Activated CD4-positive, alpha-beta T cell treated with anti-CD3 and anti-CD28 coated beads, Interleukin-2, amount 50 U/mL, for 16 hours (primary cell): Measurements from ENCODE around the gene LMO2.
"Not testable (repeated sequence)": the region's sequence is repeated elsewhere in the genome, so short reads cannot be mapped to it uniquely, and the experiment has no call there.

ENCODE experiments used
- DNase-seq: peaks from one replicate; pipeline ENCODE4 v3.0.0-alpha.2; 2020

The LMO2 gene

GRCh38 chr11:33891714-33892327 is at the start of gene LMO2:
TSS of gene LMO2 (minus strand) at chr11:33892076. CDS start at chr11:33869716, 22,360 bp downstream.
- no peak for DNase-seq

- DNase-seq = no peak
These were observed 48.6 kb upstream of the LMO2 start for GRCh38 chr11:33940538-33940815.

- DNase-seq = no peak
These were observed 45.1 kb upstream of the LMO2 start for GRCh38 chr11:33936725-33937604.

- no peak for DNase-seq
These were observed 43.9 kb upstream of the LMO2 start for GRCh38 chr11:33935461-33936456.

- no peak for DNase-seq
These were observed 43.1 kb upstream of the LMO2 start for GRCh38 chr11:33935005-33935404.

- DNase-seq = no peak
These were observed 42.6 kb upstream of the LMO2 start for GRCh38 chr11:33934450-33934849.

GRCh38 chr11:33933602-33934001 is 41.7 kb upstream of the LMO2 start:
- DNase-seq = no peak

GRCh38 chr11:33932721-33933120 is 40.8 kb upstream of the LMO2 start:
- DNase-seq = no peak

GRCh38 chr11:33931739-33932366 is 40.0 kb upstream of the LMO2 start:
- not testable (repeated sequence) for DNase-seq

GRCh38 chr11:33931067-33931466 is 39.2 kb upstream of the LMO2 start:
- DNase-seq = no peak

GRCh38 chr11:33930317-33931021 is 38.6 kb upstream of the LMO2 start:
- peak; percentile 1 for DNase-seq

- no peak for DNase-seq
These were observed 36.7 kb upstream of the LMO2 start for GRCh38 chr11:33928564-33928963.

- no peak for DNase-seq
These were observed 35.0 kb upstream of the LMO2 start for GRCh38 chr11:33926671-33927552.

- no peak for DNase-seq
These were observed 32.5 kb upstream of the LMO2 start for GRCh38 chr11:33924341-33924740.

GRCh38 chr11:33923626-33924025 is 31.8 kb upstream of the LMO2 start:
- no peak for DNase-seq

GRCh38 chr11:33920838-33921613 is 29.1 kb upstream of the LMO2 start:
- no peak for DNase-seq

- no peak for DNase-seq
These were observed 27.8 kb upstream of the LMO2 start for GRCh38 chr11:33919645-33920044.

GRCh38 chr11:33917402-33917801 is 25.5 kb upstream of the LMO2 start:
- not testable (repeated sequence) for DNase-seq

- no peak for DNase-seq
These were observed 24.9 kb upstream of the LMO2 start for GRCh38 chr11:33916736-33917135.

GRCh38 chr11:33915526-33915925 is 23.6 kb upstream of the LMO2 start:
- no peak for DNase-seq
